Measurements from ENCODE around the gene ECHS1.

- no peak for TF ChIP-seq GATA2 (IDR thresholded peaks at IDR 0.05; ENCODE audit: insufficient read depth, insufficient read length, low read depth, low read length)
- TF ChIP-seq POLR2A (IDR thresholded peaks at IDR 0.05; ENCODE audit: low read depth, low read length), result no peak
- no peak for TF ChIP-seq CTCF (IDR thresholded peaks at IDR 0.05; ENCODE audit: extremely low read depth in 1 of 2, insufficient read depth in 1 of 2, low read depth in 1 of 2, low read length in 2 of 2)
- no peak for TF ChIP-seq POLR2AphosphoS5 (IDR thresholded peaks at IDR 0.05; ENCODE audit: insufficient read depth, low read depth, low read length)
- no peak for TF ChIP-seq EZH2 (IDR thresholded peaks at IDR 0.05; ENCODE audit: borderline replicate concordance, low read depth, low read length, severe bottlenecking)
- TF ChIP-seq MAX (IDR thresholded peaks at IDR 0.05; ENCODE audit: insufficient read depth, insufficient read length), result no peak
- no peak for TF ChIP-seq MYC (IDR thresholded peaks at IDR 0.05; ENCODE audit: low read depth, low read length)
Measured at GRCh38 chr10:133403359-133403758, 30.2 kb upstream of the ECHS1 start.

Measured in endothelial cell of umbilical vein (primary cell).